PC-9 (cell line): ENCODE measurements around the gene FGF14.

ENCODE experiments used
- EZH2 ChIP-seq: fragments of 200-600 bp; sonication (generic); IDR thresholded peaks from 2 replicates; pipeline ENCODE4 v1.8.0; 2017; ENCODE audit warnings: antibody characterized with exemption, low read depth
- TF ChIP-seq, protein P1 (sequence below): fragments of 200-600 bp; sonication (generic); conservative IDR thresholded peaks from 2 replicates; pipeline ENCODE4 v1.6.1; 2017; ENCODE audit warnings: mixed run types, antibody characterized with exemption, mild to moderate bottlenecking, moderate library complexity

DNA sequence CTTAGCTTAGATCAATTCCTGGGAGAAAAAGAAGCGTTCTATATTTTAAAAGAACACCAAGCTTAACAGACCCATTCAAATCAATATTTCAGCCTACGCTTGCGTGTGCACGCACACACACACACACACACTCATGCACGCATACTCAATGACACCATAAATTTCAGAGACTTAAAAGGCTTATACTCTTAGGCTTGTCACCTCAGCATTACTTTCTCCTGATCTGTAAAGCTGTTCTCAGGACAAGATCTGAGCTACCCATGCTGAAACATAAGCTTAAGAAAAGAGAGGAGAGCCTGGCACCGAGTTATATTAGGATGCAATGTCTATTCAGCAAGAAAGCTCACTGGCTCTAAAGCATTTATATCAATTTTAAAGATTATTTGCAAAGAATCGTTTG, 368.5 kb downstream of the FGF14 start:
- TF ChIP-seq, protein P1, sequence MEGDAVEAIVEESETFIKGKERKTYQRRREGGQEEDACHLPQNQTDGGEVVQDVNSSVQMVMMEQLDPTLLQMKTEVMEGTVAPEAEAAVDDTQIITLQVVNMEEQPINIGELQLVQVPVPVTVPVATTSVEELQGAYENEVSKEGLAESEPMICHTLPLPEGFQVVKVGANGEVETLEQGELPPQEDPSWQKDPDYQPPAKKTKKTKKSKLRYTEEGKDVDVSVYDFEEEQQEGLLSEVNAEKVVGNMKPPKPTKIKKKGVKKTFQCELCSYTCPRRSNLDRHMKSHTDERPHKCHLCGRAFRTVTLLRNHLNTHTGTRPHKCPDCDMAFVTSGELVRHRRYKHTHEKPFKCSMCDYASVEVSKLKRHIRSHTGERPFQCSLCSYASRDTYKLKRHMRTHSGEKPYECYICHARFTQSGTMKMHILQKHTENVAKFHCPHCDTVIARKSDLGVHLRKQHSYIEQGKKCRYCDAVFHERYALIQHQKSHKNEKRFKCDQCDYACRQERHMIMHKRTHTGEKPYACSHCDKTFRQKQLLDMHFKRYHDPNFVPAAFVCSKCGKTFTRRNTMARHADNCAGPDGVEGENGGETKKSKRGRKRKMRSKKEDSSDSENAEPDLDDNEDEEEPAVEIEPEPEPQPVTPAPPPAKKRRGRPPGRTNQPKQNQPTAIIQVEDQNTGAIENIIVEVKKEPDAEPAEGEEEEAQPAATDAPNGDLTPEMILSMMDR = no peak
- no peak for TF ChIP-seq EZH2
